Hepatic stellate cell (primary cell): ENCODE measurements around the gene CCDC12.

Experiments used
- DNase-seq: peaks from one replicate; pipeline ENCODE4 v3.0.0; 2011; ENCODE audit warnings: low spot score

CCDC12 gene

DNA sequence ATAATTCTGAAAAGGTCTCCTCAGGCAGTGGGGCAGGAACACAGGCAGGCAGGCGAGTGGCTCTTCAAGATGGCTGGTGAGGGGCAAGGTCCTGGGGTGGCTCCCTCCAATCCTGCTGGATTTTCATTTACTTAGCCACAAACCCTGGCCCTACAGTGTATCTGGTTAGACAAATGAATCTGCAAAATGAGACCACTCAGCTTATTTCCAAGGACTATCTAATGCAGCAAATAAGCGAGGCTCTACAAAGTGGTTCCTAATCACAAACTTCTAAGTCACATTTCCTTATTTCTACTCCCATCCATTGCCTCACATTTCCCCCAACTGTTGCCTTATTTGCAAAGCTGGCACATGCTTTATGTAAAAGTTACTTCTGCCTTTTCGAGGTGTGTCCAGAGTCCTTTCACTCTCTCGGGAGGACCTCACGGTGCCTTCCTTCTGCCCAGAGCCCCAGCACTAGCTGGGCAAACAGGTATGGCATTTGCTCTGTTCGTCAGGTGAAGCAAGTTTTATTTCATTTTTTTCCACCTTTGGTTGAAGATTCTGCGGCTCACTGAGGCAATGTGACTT is 40.5 kb downstream of the CCDC12 start:
- no peak for DNase-seq

DNA sequence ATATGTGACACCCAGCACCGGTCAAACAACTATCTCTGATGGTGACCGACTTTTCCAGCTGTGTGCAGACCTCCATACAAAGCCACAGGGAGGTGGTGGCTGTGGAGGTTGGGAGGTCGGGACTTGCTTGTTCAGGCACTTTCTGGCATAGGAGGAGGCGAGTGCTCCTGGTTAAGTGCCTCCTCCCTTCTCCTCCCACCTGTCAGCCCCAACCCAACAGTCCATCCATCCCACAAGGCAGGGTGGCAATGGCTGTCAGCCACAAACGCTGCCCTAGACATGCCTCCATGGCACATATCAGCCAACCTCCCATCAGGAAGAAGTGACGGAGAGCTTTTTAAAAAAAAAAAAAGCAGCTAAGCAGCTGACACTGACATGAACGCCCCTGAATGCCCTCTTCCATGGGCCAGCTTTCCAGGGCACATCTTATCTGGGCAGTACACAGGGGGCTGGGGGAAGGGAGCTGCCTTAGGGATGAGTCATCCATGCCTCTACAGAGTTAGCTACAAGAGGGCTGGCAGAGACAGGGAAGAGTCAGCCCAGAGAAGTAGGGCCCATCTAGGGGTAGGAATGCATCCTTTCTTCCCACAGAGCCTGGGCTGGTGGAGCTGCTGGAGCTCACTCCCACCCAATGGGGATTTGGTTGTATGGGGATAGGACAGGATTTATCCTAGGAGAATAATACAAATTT is 41.2 kb downstream of the CCDC12 start:
- DNase-seq: peak; percentile 98

- peak; percentile 17 for DNase-seq
These were observed 41.9 kb downstream of the CCDC12 start for GRCh38 chr3:46934498-46935167.

DNA sequence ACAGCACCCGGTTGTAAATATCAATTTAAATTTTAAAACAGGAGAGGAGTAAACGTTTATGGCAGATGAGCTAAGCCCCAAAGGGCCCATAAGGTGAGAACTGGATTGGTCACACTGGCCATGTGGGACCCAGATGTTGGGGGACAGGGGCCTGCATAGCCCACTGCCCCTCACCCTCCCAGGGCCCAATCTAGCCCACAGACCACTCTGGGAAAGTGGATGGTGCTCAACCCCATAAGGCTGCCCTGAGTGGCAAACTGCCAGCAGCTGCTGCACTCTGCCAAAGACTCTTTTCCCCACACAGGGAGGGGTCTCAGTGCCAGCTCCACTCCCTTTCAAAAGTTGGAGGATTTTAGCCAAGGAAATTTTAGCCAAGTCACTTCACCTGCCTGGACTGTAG is 42.5 kb downstream of the CCDC12 start:
- DNase-seq: no peak

GRCh38 chr3:46933261-46933660 is 43.3 kb downstream of the CCDC12 start:
- DNase-seq: no peak

- no peak for DNase-seq
These were observed 43.9 kb downstream of the CCDC12 start for GRCh38 chr3:46932455-46933225.

DNA sequence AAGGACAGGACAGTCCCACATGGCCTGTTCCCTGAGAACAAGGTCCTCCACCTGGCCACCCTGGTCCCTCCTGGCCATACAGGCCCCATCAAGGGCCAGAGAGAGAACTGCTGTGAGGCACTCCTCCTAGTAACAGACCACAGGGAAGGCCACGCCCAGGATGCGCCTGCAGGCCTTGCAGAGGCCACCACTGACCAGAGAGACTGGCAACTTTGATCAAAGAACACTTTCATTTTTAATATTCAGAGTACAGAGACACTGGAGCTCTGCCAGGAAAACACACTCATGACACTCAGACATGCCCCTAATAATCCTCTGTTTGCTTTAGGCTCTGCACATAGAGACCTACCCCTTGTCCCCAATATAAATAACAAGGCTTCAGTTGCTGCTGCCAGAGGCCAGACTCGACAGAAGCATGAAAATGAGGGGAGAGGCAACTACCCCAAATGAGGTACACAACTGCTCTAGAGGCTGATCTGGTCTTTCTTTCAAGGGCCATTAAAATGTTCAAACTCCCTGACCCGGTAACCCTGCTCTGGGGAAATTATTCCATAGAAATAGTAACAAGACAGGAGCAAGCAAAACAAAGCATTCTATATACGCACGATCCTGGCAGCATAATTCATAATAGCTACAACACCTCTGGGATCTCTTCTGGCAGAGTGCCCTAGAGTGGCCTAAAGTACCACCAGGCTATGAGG is 44.8 kb downstream of the CCDC12 start:
- DNase-seq: peak; percentile 60

- no peak for DNase-seq
These were observed 45.6 kb downstream of the CCDC12 start for GRCh38 chr3:46930945-46931403.

DNA sequence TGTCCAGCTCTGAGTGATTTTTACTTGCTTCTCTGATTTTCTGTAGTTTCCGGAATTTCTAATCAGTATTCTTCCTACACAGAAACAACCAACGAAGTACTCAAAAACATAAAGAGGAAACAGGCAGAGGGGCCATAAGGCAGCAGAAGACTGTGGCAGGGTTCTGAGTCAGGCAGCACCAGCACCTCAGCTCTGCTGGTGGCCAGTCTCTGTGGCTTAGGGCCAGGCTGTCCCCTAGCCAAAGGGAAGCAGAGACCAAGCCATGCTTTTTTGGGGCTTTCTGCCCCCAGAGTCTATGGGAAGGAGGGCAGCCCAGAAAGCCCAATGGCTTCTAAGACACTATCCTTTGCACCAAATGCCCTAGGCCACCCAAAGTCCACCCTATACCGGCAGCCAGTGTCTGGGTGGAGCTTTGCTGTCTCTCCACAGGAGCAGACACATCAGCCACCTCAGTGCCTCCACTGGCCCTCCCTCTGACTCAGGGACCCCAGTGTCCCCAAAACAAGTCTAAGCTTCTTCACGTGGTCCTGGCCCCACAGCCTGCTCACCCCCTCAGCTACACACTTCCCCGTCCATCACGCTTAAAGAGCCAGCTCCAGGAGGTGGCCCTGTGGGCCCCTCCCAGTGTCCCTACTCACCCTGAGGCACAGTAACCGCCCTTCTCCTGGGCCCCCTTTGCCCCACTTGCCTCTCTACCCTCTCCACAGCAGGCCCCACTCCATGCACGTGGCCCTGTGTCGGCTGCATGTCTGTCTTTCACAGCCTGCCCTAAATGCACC is 46.2 kb downstream of the CCDC12 start:
- no peak for DNase-seq

DNA sequence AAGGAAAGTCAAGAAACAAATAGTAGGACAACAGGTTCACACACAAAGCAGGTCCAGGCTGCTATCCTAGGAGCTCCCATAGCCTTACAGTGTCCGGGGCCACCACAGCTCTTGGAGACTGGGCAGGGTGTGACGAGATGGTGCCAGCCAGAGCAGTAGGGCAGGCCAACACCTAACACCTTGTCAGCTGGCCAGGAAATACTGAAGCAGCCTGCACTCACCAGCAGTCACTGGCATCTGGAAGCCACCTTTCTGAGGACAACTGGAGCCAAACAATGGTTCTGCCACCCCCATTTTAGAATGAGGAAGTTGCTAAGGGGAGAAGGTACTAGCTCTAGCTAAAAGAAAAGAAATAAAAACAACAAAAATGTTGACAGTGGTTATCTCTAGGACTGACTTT is 47.2 kb downstream of the CCDC12 start:
- no peak for DNase-seq

- DNase-seq: no peak
These were observed 48.3 kb downstream of the CCDC12 start for GRCh38 chr3:46928282-46928681.

DNA sequence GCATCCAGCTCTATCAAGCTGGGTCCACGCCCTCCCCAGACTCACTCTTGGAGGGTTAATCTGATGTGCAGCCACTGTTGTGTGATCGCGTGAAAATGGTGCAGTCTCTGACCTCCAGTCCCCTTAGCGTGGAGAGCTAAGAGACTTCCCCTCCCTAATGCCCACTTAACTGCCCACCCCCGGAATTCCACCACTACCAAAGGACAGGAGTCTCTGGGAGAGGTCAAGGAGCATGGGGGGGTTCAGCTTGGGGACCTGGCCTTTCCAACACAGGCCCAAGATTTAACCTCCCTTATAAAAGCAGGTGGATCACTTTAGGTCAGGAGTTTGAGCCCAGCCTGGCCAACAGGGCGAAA is 48.8 kb downstream of the CCDC12 start:
- DNase-seq: no peak

DNA sequence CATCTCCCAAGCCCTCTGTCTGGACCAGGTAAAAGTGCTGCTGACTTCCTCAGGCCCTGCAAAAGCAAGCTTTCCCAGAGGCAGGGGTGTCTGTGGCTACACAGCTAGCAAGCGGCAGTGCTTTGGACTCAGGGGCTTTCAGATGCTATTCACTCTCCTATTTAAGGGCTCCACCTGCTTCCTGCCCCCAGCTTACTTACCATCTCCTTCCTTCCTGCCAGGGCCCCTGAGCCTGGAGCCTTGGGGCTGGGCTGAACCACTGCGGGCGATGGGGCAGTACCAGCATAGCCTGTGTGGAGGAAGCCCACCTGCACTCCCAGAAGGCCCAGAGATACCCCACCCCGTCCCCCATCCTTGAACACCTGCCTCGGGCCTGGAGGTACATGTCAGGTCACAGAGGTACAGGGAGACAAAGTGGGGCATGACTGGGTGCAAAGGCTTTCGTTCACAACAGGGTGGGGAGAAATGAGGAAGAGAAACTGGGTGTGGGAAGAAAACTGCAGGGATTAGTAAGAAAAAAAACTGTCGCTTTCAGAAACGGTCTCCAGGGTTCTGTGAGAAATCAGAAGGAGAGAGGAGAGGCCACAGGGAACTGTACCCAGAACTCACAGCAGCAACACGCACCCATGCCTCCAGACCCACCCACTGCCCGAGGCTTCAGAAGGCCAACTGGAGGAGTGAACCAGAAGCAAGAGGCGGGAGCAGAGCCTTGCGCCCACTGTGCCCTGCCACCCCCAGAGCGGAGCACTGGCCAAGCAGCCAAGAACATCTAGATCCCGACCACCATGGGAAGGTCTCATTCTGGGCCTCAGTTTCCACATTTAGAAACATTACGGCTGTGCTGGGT is 49.5 kb downstream of the CCDC12 start:
- no peak for DNase-seq

DNA sequence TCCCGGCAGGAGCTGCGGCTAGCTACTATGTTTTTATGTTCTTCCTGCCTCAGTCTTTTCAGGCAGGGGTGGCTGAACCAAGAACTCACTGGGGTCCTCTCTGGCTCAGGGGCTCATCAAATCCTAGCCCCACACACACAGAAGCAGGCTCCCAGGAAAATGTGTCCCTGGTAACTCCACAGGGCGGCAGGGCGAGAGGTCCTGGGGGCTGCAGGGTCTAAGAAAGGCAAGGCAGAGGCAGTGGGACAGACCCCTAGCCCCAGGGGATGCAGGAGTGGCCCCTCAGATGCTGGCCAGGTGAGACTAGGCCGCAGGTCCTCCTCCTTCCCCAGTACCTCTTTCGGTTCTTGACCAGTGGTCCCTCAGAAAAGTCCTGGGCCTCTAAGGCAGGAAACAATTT is 50.1 kb downstream of the CCDC12 start:
- no peak for DNase-seq

DNA sequence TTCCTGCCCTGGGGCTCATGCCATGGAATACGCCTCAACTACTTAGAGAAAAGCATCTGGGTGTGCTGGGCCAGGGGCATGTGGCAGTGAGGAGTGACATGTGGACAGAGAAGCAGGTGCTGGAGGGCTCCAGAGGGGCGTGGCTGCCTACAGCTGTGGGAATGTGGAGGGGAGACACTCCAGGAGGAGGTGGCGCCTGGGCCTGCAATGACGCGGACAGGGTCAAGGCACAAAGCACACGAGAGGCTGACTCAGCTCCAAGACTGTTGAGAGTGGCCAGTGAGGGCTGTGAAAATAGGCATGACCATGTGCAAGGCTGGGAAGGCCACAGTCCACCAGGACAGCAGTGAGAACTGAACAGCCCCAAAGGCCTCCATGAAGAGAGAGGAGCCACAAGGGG is 50.5 kb downstream of the CCDC12 start:
- no peak for DNase-seq

DNA sequence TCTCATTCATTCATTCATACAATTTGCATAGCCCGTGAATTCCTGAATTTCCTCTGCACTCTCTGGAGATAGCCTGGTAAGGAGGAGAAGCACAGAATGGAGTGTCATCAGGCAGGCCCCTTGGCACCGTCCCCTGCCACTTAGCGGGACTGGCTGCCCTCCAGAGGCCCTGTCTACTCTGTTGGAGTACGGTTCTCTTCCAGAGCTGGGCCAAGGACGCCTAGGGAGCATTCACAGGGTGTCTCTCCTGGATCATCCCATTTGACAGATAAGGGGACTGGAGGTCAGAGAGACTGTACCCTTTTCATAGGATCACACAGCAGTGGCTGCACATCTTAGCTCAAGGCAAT is 51.0 kb downstream of the CCDC12 start:
- no peak for DNase-seq

DNA sequence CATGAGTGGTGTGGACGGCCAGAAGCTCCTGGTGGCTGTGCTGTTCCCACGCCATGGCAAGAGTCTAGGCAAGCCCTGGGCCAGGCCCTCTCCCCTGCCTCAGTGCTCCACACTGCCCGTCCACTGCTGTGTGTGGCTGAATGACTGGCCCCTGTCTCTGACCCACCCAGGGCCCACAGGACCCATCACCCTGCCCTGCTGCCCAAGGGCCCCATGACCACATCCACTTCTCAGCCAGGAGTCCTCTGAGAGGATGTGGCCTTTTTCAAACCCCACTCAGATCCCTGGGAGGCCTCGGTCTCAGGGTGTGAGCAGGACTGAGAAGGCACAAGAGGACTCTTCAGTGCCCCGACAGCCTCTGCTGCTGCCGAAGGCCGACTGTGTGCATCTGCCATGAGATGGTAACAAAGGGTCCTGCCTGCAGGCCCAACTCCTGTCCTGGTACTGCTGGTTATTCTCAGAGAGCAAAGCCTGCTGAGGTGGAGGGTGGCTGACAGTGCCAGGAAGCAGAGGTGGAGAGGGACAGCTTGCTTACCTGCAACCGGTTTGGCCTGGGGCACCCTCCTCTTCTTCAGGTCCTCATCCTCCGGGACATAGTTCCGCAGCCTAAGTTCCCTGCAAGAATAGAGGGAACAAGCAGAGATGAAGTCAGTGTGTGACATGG is 51.5 kb downstream of the CCDC12 start:
- no peak for DNase-seq

DNA sequence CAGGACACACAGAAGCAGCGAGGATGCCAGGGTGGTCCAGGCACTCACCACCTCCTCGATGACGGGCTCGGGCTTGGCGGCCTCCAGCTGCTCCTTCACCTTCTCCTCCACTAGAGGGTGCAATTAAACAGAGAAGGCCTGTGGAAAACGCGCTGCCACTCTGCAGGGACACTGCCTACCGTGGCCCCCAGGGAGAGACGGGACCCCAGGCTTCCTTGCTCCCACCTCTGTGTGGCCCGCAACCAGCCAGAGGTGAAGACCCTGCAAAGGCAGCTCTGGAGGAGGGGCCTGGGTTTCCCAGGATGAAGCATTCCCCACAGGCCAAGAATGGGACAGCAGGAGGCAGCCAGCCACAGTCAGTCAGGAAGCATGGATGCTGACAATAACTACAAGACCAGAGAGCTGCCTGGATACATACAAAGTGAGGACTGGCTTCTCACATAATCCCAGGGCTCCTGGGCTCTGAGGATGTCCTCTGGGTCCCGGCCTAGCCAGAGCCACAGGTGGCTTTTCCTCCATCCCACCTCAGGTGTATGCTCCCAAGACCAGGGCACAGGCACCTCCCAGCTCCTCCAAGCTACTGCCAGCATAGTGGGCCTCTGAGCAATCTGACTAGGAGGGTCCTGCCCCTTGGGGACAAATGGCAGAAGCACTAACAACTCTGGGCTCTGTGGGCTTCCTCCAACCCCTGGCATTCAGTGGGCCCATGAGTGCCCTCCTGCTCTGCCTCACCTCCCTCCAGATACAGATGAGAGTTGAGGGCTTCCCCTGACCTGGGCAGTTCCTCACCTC is 52.8 kb downstream of the CCDC12 start:
- DNase-seq: peak; percentile 57

DNA sequence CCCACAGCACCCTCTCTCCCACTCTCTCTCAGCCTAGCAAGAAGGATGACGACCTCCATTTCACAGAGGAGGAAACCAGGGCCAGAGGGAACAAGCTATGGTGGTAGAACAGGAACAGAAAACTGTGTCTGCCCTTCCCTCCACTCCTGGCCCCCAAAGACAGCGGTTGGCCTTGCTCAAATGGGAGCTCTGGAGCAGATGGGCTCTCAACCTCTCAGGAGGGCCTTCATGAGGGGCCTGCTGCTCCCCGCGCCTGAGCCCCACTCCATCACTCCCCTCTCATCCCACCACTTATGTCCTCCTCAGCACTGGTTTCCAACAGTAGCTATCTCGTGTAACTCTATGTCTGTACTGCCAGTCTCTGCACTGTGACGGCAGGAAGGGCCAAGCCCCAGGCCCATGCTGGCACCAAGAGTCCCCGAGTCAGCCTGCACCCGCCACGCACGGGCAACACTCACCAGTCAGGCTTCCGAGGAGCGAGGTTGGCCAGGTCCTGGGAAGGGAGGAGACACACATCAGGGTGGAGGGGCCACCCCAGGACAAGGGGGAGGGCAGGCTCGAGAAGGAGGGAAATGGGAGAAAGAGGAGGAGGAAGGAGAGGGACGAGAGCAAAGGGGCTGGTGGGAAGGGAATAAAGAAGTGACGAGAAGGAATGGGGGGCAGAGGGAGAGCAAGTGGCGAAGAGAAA is 53.5 kb downstream of the CCDC12 start:
- DNase-seq: no peak
